K562 (cell line): ENCODE measurements around the gene GULP1.

Experiments
- HDAC3 ChIP-seq: fragments of 450-650 bp; IDR thresholded peaks from 2 replicates; pipeline ENCODE4 v1.6.1; 2018; ENCODE audit warnings: borderline replicate concordance, mild to moderate bottlenecking, moderate library complexity; ENCODE audit not compliant: partially characterized antibody
- MED1 ChIP-seq: sonication (generic); formaldehyde crosslinking; IDR thresholded peaks from 2 replicates; pipeline ENCODE4 v1.8.1; 2023; ENCODE audit warnings: missing genetic modification reagents, borderline replicate concordance
- MYC ChIP-seq, 2 experiments: fragments of 250-450 bp in 1 of 2; sonication (Bioruptor Pico) in 1 of 2; IDR thresholded peaks; 2 replicates each; pipeline versions ENCODE4 v1.5.1 to v1.6.1; 2012 to 2021; ENCODE audit warnings: low read depth in 2 of 2, borderline replicate concordance in 1 of 2, improper control_type of control experiment in 1 of 2, low read length in 1 of 2, mild to moderate bottlenecking in 1 of 2, moderate library complexity in 1 of 2
- NR3C1 ChIP-seq: sonication (generic); formaldehyde crosslinking; IDR thresholded peaks from 2 replicates; pipeline ENCODE4 v1.8.1; 2022; ENCODE audit warnings: missing genetic modification reagents
- PHTF2 ChIP-seq: fragments of 250-450 bp; sonication (Bioruptor Pico); IDR thresholded peaks from 2 replicates; pipeline ENCODE4 v1.5.0; 2021; ENCODE audit warnings: mild to moderate bottlenecking
- RERE ChIP-seq: sonication (generic); formaldehyde crosslinking; IDR thresholded peaks from 2 replicates; pipeline ENCODE4 v1.8.0; 2023; ENCODE audit warnings: missing genetic modification reagents, mild to moderate bottlenecking, borderline replicate concordance
- SRSF7 ChIP-seq: fragments of 200-400 bp; formaldehyde crosslinking; optimal IDR thresholded peaks from 2 replicates; pipeline ENCODE3; 2017; ENCODE audit warnings: mild to moderate bottlenecking, low read depth, low read length
- XRCC3 ChIP-seq: fragments of 450-650 bp; IDR thresholded peaks from 2 replicates; pipeline ENCODE4 v1.6.1; 2017; ENCODE audit warnings: mild to moderate bottlenecking, moderate library complexity
- ZKSCAN1 ChIP-seq: fragments of 150-350 bp; IDR thresholded peaks from 2 replicates; pipeline ENCODE4 v1.6.1; 2016; ENCODE audit warnings: low read depth, low read length
- ZNF23 ChIP-seq: fragments of 250-450 bp; sonication (Bioruptor Pico); IDR thresholded peaks from 2 replicates; pipeline ENCODE4 v1.4.0; 2020; ENCODE audit warnings: mild to moderate bottlenecking
- ZNF398 ChIP-seq: fragments of 250-450 bp; sonication (Bioruptor Pico); IDR thresholded peaks from 2 replicates; pipeline ENCODE4 v1.8.0; 2021; ENCODE audit warnings: moderate library complexity, mild to moderate bottlenecking, inconsistent platforms
- ZNF75A ChIP-seq: fragments of 450-650 bp; formaldehyde crosslinking; IDR thresholded peaks from 2 replicates; pipeline ENCODE4 v1.4.0; 2020; ENCODE audit warnings: mild to moderate bottlenecking
- ZNF785 ChIP-seq: fragments of 250-450 bp; sonication (Bioruptor Pico); IDR thresholded peaks from 2 replicates; pipeline ENCODE4 v1.4.0; 2020; ENCODE audit warnings: mild to moderate bottlenecking
- TF ChIP-seq, protein P1 (sequence below), 2 experiments: fragments of 450-650 bp in 1 of 2; sonication (generic) in 1 of 2; formaldehyde crosslinking in 1 of 2; IDR thresholded peaks; 2 replicates each; pipeline versions ENCODE4 v1.7.1 to v1.9.0; 2016 to 2022; ENCODE audit warnings: inconsistent platforms in 1 of 2, mild to moderate bottlenecking in 1 of 2, missing genetic modification reagents in 1 of 2

DNA sequence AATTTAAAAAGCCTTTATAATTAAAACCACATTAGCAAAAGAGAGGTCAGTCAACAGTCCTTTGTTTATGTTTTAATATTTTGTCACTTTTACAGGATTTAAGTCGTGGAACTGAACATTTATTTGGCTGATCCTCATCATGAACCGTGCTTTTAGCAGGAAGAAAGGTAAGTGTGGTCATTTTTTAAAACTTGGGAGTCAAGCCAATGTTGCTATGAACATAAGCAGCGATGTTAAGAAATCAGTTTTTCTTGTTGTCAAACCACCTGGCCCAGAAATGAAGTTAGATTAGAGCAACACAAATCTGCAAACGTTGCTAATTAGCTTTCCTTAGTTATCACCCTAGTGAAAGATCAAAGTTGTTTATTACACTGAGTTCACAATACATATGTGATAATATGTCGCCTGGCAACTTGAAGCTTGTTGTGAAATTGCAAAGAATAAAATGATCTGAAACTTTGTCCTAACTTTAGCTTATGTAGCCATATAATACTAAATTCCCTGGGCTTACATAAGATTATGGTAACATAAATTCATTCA is 186.0 kb downstream of the GULP1 start:
- TF ChIP-seq RERE (CRISPR knock-in tag) (no peak), MED1 (CRISPR knock-in tag) (no peak), PHTF2 (CRISPR knock-in tag) (no peak), MYC (IDR thresholded peaks at IDR 0.05; ENCODE audit: low read depth, low read length) (no peak), MYC (CRISPR knock-in tag; IDR thresholded peaks at IDR 0.05; ENCODE audit: borderline replicate concordance, low read depth) (no peak), ZNF75A (no peak), SRSF7 (no peak), ZNF398 (CRISPR knock-in tag) (no peak), ZNF23 (CRISPR knock-in tag) (no peak), HDAC3 (no peak), NR3C1 (CRISPR knock-in tag) (no peak), ZNF785 (CRISPR knock-in tag) (no peak), XRCC3 (no peak), ZKSCAN1 (no peak)
- TF ChIP-seq, protein P1, sequence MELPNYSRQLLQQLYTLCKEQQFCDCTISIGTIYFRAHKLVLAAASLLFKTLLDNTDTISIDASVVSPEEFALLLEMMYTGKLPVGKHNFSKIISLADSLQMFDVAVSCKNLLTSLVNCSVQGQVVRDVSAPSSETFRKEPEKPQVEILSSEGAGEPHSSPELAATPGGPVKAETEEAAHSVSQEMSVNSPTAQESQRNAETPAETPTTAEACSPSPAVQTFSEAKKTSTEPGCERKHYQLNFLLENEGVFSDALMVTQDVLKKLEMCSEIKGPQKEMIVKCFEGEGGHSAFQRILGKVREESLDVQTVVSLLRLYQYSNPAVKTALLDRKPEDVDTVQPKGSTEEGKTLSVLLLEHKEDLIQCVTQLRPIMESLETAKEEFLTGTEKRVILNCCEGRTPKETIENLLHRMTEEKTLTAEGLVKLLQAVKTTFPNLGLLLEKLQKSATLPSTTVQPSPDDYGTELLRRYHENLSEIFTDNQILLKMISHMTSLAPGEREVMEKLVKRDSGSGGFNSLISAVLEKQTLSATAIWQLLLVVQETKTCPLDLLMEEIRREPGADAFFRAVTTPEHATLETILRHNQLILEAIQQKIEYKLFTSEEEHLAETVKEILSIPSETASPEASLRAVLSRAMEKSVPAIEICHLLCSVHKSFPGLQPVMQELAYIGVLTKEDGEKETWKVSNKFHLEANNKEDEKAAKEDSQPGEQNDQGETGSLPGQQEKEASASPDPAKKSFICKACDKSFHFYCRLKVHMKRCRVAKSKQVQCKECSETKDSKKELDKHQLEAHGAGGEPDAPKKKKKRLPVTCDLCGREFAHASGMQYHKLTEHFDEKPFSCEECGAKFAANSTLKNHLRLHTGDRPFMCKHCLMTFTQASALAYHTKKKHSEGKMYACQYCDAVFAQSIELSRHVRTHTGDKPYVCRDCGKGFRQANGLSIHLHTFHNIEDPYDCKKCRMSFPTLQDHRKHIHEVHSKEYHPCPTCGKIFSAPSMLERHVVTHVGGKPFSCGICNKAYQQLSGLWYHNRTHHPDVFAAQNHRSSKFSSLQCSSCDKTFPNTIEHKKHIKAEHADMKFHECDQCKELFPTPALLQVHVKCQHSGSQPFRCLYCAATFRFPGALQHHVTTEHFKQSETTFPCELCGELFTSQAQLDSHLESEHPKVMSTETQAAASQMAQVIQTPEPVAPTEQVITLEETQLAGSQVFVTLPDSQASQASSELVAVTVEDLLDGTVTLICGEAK (IDR thresholded peaks at IDR 0.05), result no peak
- TF ChIP-seq, protein P1 (CRISPR knock-in tag; IDR thresholded peaks at IDR 0.05), result no peak
